ENCODE measurements around the gene RCE1.

- TF ChIP-seq SIN3A (IDR thresholded peaks at IDR 0.05; ENCODE audit: borderline replicate concordance, insufficient read depth, low read depth, low read length) = no peak
- no peak for TF ChIP-seq CTCF (IDR thresholded peaks at IDR 0.05)
These were observed 22.3 kb upstream of the RCE1 start for GRCh38 chr11:66820901-66821300.

Data from Panc1 (cell line).